A549 (cell line): ENCODE results near the gene HAND2. TPM values are rescaled to one million over a fixed set of nuclear protein-coding genes. Genes with fewer than 3 reads are reported as not detected.

ENCODE experiments used
- ATAC-seq, 2 experiments: fragments of 200-7000 bp in 1 of 2; fragments of >200 bp in 1 of 2; cut with Nextera tagmentation in 1 of 2; cut with Tn5 transposase in 1 of 2; 3 replicates each; pipeline versions ENCODE4 v1.8.0 to v1.9.1; 2018 to 2020; ENCODE audit warnings: mild to moderate bottlenecking in 1 of 2, moderate library complexity in 1 of 2
- CTCF ChIA-PET: fragments of 300-600 bp; sonication (Branson Sonifier 250); formaldehyde crosslinking; extraction: SDS; loops from one replicate; lab custom pipeline; 2021; ENCODE audit warnings: antibody characterized with exemption, inconsistent platforms; lab: Yijun Ruan, JAX
- POLR2A ChIA-PET: fragments of 350-600 bp; formaldehyde crosslinking; extraction: SDS; loops from one replicate; lab custom pipeline; 2021; ENCODE audit warnings: antibody characterized with exemption, inconsistent platforms; lab: Yijun Ruan, JAX
- DNase-seq, 2 experiments: peaks; one replicate each; pipeline versions ENCODE4 v3.0.0 to v3.0.0-alpha.2; 2011 to 2016; ENCODE audit warnings: low read depth in 1 of 2, low spot score in 1 of 2
- FAIRE-seq: peaks from 2 replicates; lab custom pipeline; 2011; peaks lifted over from hg19 to GRCh38; lab: Jason Lieb, UNC
- H3K27ac ChIP-seq, 2 experiments: fragments of >200 bp; sonication (Bioruptor Twin); formaldehyde crosslinking; 3 replicates each; pipeline ENCODE4 v1.5.1; 2016 to 2017
- H3K4me1 ChIP-seq: fragments of >200 bp; sonication (Bioruptor Twin); formaldehyde crosslinking; 3 replicates; pipeline ENCODE4 v1.6.1; 2016
- H3K4me2 ChIP-seq: fragments of >200 bp; sonication (Bioruptor Twin); formaldehyde crosslinking; 3 replicates; pipeline ENCODE4 v1.6.1; 2016
- H3K4me3 ChIP-seq: fragments of >200 bp; sonication (Bioruptor Twin); formaldehyde crosslinking; 3 replicates; pipeline ENCODE4 v1.5.1; 2016
- H3K9me3 ChIP-seq: fragments of >200 bp; sonication (Bioruptor Twin); formaldehyde crosslinking; 3 replicates; pipeline ENCODE4 v1.6.1; 2016
- CTCF ChIP-seq: fragments of >200 bp; sonication (Bioruptor Twin); formaldehyde crosslinking; IDR thresholded peaks from 3 replicates; pipeline ENCODE4 v1.5.1; 2016
- EHF ChIP-seq: fragments of 250-450 bp; sonication (Bioruptor Pico); IDR thresholded peaks from 2 replicates; pipeline ENCODE4 v1.5.0; 2020; ENCODE audit warnings: mild to moderate bottlenecking
- EHMT2 ChIP-seq: fragments of 200-600 bp; sonication (generic); IDR thresholded peaks from 2 replicates; pipeline ENCODE4 v1.6.1; 2016; ENCODE audit warnings: antibody characterized with exemption, low read depth, mild to moderate bottlenecking, moderate library complexity
- HES2 ChIP-seq: fragments of >200 bp; sonication (Bioruptor Twin); formaldehyde crosslinking; IDR thresholded peaks from 2 replicates; pipeline ENCODE4 v1.6.1; 2016
- HEYL ChIP-seq: fragments of 250-450 bp; sonication (Bioruptor Pico); IDR thresholded peaks from 2 replicates; pipeline ENCODE4 v1.8.0; 2021; ENCODE audit warnings: mild to moderate bottlenecking, moderate library complexity
- HOXB13 ChIP-seq: fragments of 250-450 bp; sonication (Bioruptor Pico); IDR thresholded peaks from 2 replicates; pipeline ENCODE4 v1.5.0; 2020; ENCODE audit warnings: low read depth, mild to moderate bottlenecking, moderate library complexity
- MAZ ChIP-seq: fragments of 150-350 bp; IDR thresholded peaks from 2 replicates; pipeline ENCODE4 v1.6.1; 2014; ENCODE audit warnings: antibody characterized with exemption, low read depth, low read length, borderline replicate concordance
- PBX3 ChIP-seq: IDR thresholded peaks from 2 replicates; pipeline ENCODE4 v1.6.1; 2012
- REST ChIP-seq: fragments of 200-600 bp; sonication (generic); IDR thresholded peaks from 2 replicates; pipeline ENCODE4 v1.6.1; 2016; ENCODE audit warnings: antibody characterized with exemption, mild to moderate bottlenecking, moderate library complexity
- ZFP36 ChIP-seq: fragments of 450-650 bp; IDR thresholded peaks from 2 replicates; pipeline ENCODE4 v1.6.1; 2014; ENCODE audit warnings: borderline replicate concordance; ENCODE audit not compliant: partially characterized antibody
- ZNF302 ChIP-seq: fragments of 250-450 bp; sonication (Bioruptor Pico); IDR thresholded peaks from 2 replicates; pipeline ENCODE4 v1.9.0; 2021; ENCODE audit warnings: inconsistent platforms, mild to moderate bottlenecking, moderate library complexity
- ZSCAN20 ChIP-seq: fragments of 250-450 bp; sonication (Bioruptor Pico); IDR thresholded peaks from 2 replicates; pipeline ENCODE4 v1.8.0; 2022; ENCODE audit warnings: mild to moderate bottlenecking, moderate library complexity
- WGBS: methylation state at CpG from one replicate; pipeline ENCODE4 v1.1.6; 2017; ENCODE audit errors: missing lambda C conversion rate; 5-methylcytosine and 5-hydroxymethylcytosine counted together
- polyA plus RNA-seq, 4 experiments: library from polyadenylated mRNA; depleted of rRNA in 3 of 4; stranded (reverse); fragments of >200 nt; fragmentation: RNase III in 1 of 4; extraction: RNeasy Plus Mini Kit Qiagen cat#74134 plus additional on column Dnase treatment in 1 of 4; gene quantifications; 2 replicates in 3 of 4; 3 replicates in 1 of 4; pipeline ENCODE4 v1.2.3, GENCODE V29; 2011 to 2017

Gene HAND2
- polyA plus RNA-seq, 2 of the 4 experiments (the other 2 are of a cell fraction): 0.44 to 0.63 TPM

GRCh38 chr4:173527103-173527891 lies 2.7 kb downstream of the HAND2 start (continued):
- no peak for TF ChIP-seq CTCF

- no peak overlapping the region for H3K4me3 ChIP-seq
- ChIA-PET CTCF (interaction anchor here (1.2 kb wide), 1 partner anchor 21 kb away, joined by 3 read pairs; no protein-coding TSS in a partner anchor), POLR2A (no interaction called here)
- FAIRE-seq (no peak), ATAC-seq (no peak), DNase-seq (no peak)
- no peaks in the 10 kb centered on the region for H3K9me3 ChIP-seq
- H3K4me2 ChIP-seq: no peak overlapping the region
- peaks cover 2% of the 10 kb centered on the region; the same call in 1 of the 3 replicates for H3K4me1 ChIP-seq
- TF ChIP-seq HES2 (no peak), ZSCAN20 (CRISPR knock-in tag) (no peak), MAZ (no peak), HOXB13 (CRISPR knock-in tag) (no peak), HEYL (CRISPR knock-in tag) (no peak), EHF (CRISPR knock-in tag) (no peak), REST (no peak), EHMT2 (no peak), ZNF302 (CRISPR knock-in tag) (no peak), ZFP36 (no peak), CTCF (no peak), PBX3 (no peak)
- WGBS: 87% methylated on average over 13 of the region's 13 CpGs
- H3K27ac ChIP-seq: no peak overlapping the region
Observed at GRCh38 chr4:173526724-173527102, 3.3 kb downstream of the HAND2 start.
